Psoas muscle (tissue), 8 donors: Measurements from ENCODE around the gene MRPL55. TPM values are rescaled to one million over a fixed set of nuclear protein-coding genes. Genes with fewer than 3 reads are reported as not detected.

Experiments used
- ATAC-seq, 4 donors: fragments of 200-7000 bp; cut with Tn5 transposase; one replicate each; pipeline ENCODE4 v1.9.1; 2020; ENCODE audit warnings: moderate library complexity in 3 of 4, mild to moderate bottlenecking in 2 of 4
- DNase-seq, 2 donors: peaks; one replicate each; pipeline ENCODE4 v3.0.0-alpha.2; 2020
- H3K27ac ChIP-seq: fragments of 200-600 bp; one replicate; pipeline ENCODE4 v1.8.0; 2022
- H3K27me3 ChIP-seq, 3 donors: fragments of 200-600 bp in 1 of 3; one replicate each; pipeline versions ENCODE4 v1.6.1 to v1.8.0; 2013 to 2022; ENCODE audit warnings: low read length in 2 of 3, mild to moderate bottlenecking in 2 of 3, moderate library complexity in 1 of 3; ENCODE audit not compliant: insufficient read depth in 3 of 3
- H3K36me3 ChIP-seq, 2 donors: fragments of 200-600 bp in 1 of 2; one replicate each; pipeline versions ENCODE4 v1.6.1 to v1.8.0; 2013 to 2022; ENCODE audit warnings: low read depth in 1 of 2, mild to moderate bottlenecking in 1 of 2, moderate library complexity in 1 of 2; ENCODE audit not compliant: insufficient read depth in 1 of 2
- H3K4me1 ChIP-seq: fragments of 200-600 bp; one replicate; pipeline ENCODE4 v1.8.0; 2022
- H3K4me3 ChIP-seq: fragments of 200-600 bp; one replicate; pipeline ENCODE4 v1.8.0; 2022; ENCODE audit warnings: mild to moderate bottlenecking
- H3K9me3 ChIP-seq: fragments of 200-600 bp; one replicate; pipeline ENCODE4 v1.8.0; 2022
- CTCF ChIP-seq: fragments of 200-600 bp; IDR thresholded peaks from one replicate; pipeline ENCODE4 v1.8.0; 2022; ENCODE audit warnings: antibody characterized with exemption
- WGBS, 3 donors: extraction: QIAGEN DNeasy Blood & Tissue Kit; methylation state at CpG; one replicate each; pipeline versions ENCODE4 v1.1.6 to v1.1.7; 2013; 5-methylcytosine and 5-hydroxymethylcytosine counted together
- intact Hi-C, 2 donors: fragments of 100-400 bp; cut with DNase I; formaldehyde crosslinking; loops; one replicate each; pipeline versions ENCODE4 v1.11.0 to v1.14.2; 2022
- polyA plus RNA-seq, 3 donors: library from polyadenylated mRNA; stranded (reverse); fragments of 200-250 nt; gene quantifications; one replicate each; pipeline ENCODE4 v1.2.3, GENCODE V29; 2013
- total RNA-seq, 4 donors: library from RNA; stranded (reverse); fragmentation: NEBNext Ultra II Directional in 2 of 4; extraction: Animal tissue kit (Norgen Biotek cat#: 25700) in 2 of 4; gene quantifications; one replicate each; pipeline versions ENCODE4 v1.2.1 to v1.2.4, GENCODE V29; 2021 to 2023
- donor health status: healthy with polysubstance abuse.
- donor health status: DM: no; HTN: no; CAD: no; lungs with moderate emphysema.
- donor health status: Bipolar disorder and iron deficiency.
- donor health status: healthy.
- donor health status: DM: yes; HTN: yes; CAD: no.
- donor health status: DM: no; HTN: no; CAD: no.
- donor health status: DM: no; HTN: no; CAD: no.
- donor health status: DM: yes; HTN: yes; CAD: no.

The MRPL55 gene
- total and polyA plus RNA-seq, 7 donors = 35.7 to 86.2 (median 43.4) TPM

- TF ChIP-seq CTCF = no peak
- peaks cover 21% of the 10 kb centered on the region for H3K4me1 ChIP-seq
- ATAC-seq (no peak), DNase-seq (no peak)
- WGBS, 3 donors = 82 to 91% (median 90%) methylated on average over 18 of the region's 18 CpGs
- intact Hi-C loops = no loop called here
- H3K36me3 ChIP-seq = peaks cover 7 to 41% of the 10 kb centered on the region in 2 donors
- no peak overlapping the region for H3K4me3 ChIP-seq
- H3K9me3 ChIP-seq = no peaks in the 10 kb centered on the region
- H3K27ac ChIP-seq = no peak overlapping the region
- no peaks in the 10 kb centered on the region for H3K27me3 ChIP-seq
Measured at GRCh38 chr1:228146417-228147150, 37.5 kb upstream of the MRPL55 start.

GRCh38 chr1:228145463-228146416, 36.6 kb upstream of the MRPL55 start:
- Histone ChIP-seq H3K4me3 (no peak overlapping the region), H3K27me3 (no peaks in the 10 kb centered on the region), H3K36me3 (peaks cover 7 to 41% of the 10 kb centered on the region in 2 donors), H3K4me1 (peaks cover 30% of the 10 kb centered on the region), H3K27ac (no peak overlapping the region), H3K9me3 (no peaks in the 10 kb centered on the region)
- intact Hi-C loops = no loop called here
- 88 to 92% (median 92%) methylated on average over 31 of the region's 31 CpGs for WGBS, 3 donors
- TF ChIP-seq CTCF = no peak
- DNase-seq = no peak
- ATAC-seq = no peak

GRCh38 chr1:228144993-228145343, 35.9 kb upstream of the MRPL55 start:
- Histone ChIP-seq H3K4me3 (no peak overlapping the region), H3K27me3 (no peaks in the 10 kb centered on the region), H3K9me3 (no peaks in the 10 kb centered on the region), H3K27ac (no peak overlapping the region), H3K4me1 (peaks cover 30% of the 10 kb centered on the region), H3K36me3 (peaks cover 7 to 37% of the 10 kb centered on the region in 2 donors)
- intact Hi-C loops = no loop called here
- no peak for DNase-seq
- TF ChIP-seq CTCF = no peak
- ATAC-seq = no peak
- 85 to 93% (median 89%) methylated on average over 8 of the region's 8 CpGs for WGBS, 3 donors

- Histone ChIP-seq H3K4me1 (peaks cover 30% of the 10 kb centered on the region), H3K27ac (no peak overlapping the region), H3K27me3 (no peaks in the 10 kb centered on the region), H3K4me3 (no peak overlapping the region), H3K9me3 (no peaks in the 10 kb centered on the region), H3K36me3 (peaks cover 7 to 34% of the 10 kb centered on the region in 2 donors)
- intact Hi-C loops = no loop called here
- DNase-seq = no peak
- TF ChIP-seq CTCF = no peak
- ATAC-seq = no peak
- 79 to 81% (median 81%) methylated on average over 16 of the region's 16 CpGs for WGBS, 3 donors
Measured at GRCh38 chr1:228144193-228144992, 35.3 kb upstream of the MRPL55 start.
